NCI-H524 (cell line): ENCODE measurements around the gene CDH23.
A peak's percentile ranks its signal among the peaks of the same experiment; 100 is the strongest.

Source experiments
- DNase-seq, 2 experiments: peaks; one replicate each; lab custom pipeline; 2025; lab: John Stamatoyannopoulos, UW

CDH23 gene

GRCh38 chr10:71724539-71724938 lies 327.8 kb downstream of the CDH23 start:
- DNase-seq: no peak

- no peak for DNase-seq
Observed at GRCh38 chr10:71725249-71725648, 328.5 kb downstream of the CDH23 start.

GRCh38 chr10:71725998-71726579 lies 329.4 kb downstream of the CDH23 start:
- DNase-seq: no peak

GRCh38 chr10:71726580-71727104 lies 329.9 kb downstream of the CDH23 start:
- DNase-seq: no peak

- DNase-seq: no peak
Observed at GRCh38 chr10:71727105-71727737, 330.5 kb downstream of the CDH23 start.

- peak; percentile 28 to 74 for DNase-seq
Observed at GRCh38 chr10:71727738-71728737, 331.3 kb downstream of the CDH23 start.

GRCh38 chr10:71729161-71729636 lies 332.5 kb downstream of the CDH23 start:
- DNase-seq: no peak

GRCh38 chr10:71731791-71732190 lies 335.1 kb downstream of the CDH23 start:
- DNase-seq: no peak

- no peak for DNase-seq
Observed at GRCh38 chr10:71734797-71735196, 338.1 kb downstream of the CDH23 start.

- no peak for DNase-seq
Observed at GRCh38 chr10:71735709-71736569, 339.2 kb downstream of the CDH23 start.

- DNase-seq: peak in 1 of 2 experiments; percentile 8
Observed at GRCh38 chr10:71736570-71736952, 339.8 kb downstream of the CDH23 start.

GRCh38 chr10:71737001-71737833 lies 340.5 kb downstream of the CDH23 start:
- no peak for DNase-seq

GRCh38 chr10:71737834-71738197 lies 341.1 kb downstream of the CDH23 start:
- no peak for DNase-seq

GRCh38 chr10:71739358-71739900 lies 342.7 kb downstream of the CDH23 start:
- DNase-seq: no peak

GRCh38 chr10:71740069-71740653 lies 343.4 kb downstream of the CDH23 start:
- no peak for DNase-seq

GRCh38 chr10:71741029-71741428 lies 344.3 kb downstream of the CDH23 start:
- no peak for DNase-seq

GRCh38 chr10:71741671-71742070 lies 345.0 kb downstream of the CDH23 start:
- no peak for DNase-seq

GRCh38 chr10:71742301-71743088 lies 345.8 kb downstream of the CDH23 start:
- no peak for DNase-seq
